Keratinocyte (primary cell): ENCODE data around the gene ATG2B.

Experiments used
- CTCF ChIP-seq, 3 experiments: IDR thresholded peaks in 1 of 3; conservative IDR thresholded peaks in 1 of 3; optimal IDR thresholded peaks in 1 of 3; 2 replicates in 2 of 3; 3 replicates in 1 of 3; pipeline versions ENCODE3 to v1.5.1; 2011; ENCODE audit warnings: low read length in 3 of 3, mild to moderate bottlenecking in 3 of 3, moderate library complexity in 2 of 3, control low read depth in 1 of 3, inconsistent platforms in 1 of 3; ENCODE audit not compliant: insufficient read depth in 2 of 3; ENCODE audit errors: extremely low read depth in 1 of 3
- EZH2 ChIP-seq: IDR thresholded peaks from one replicate; pipeline ENCODE4 v1.6.1; 2012; ENCODE audit warnings: inconsistent platforms, mild to moderate bottlenecking, low read length, moderate library complexity

- TF ChIP-seq CTCF (optimal IDR thresholded peaks at IDR 0.05 in 1 of 3, IDR thresholded peaks at IDR 0.05 in 1 of 3, conservative IDR thresholded peaks at IDR 0.05 in 1 of 3; ENCODE audit: extremely low read depth in 1 of 3, insufficient read depth in 2 of 3, low read length in 3 of 3): no peak
- TF ChIP-seq EZH2: no peak
Observed at GRCh38 chr14:96254687-96255086, 108.5 kb downstream of the ATG2B start.
